Endothelial cell of umbilical vein (primary cell): ENCODE data around the gene FAM161A.

Source experiments
- GATA2 ChIP-seq: IDR thresholded peaks from 2 replicates; pipeline ENCODE4 v1.7.0; 2011; ENCODE audit warnings: low read depth, mild to moderate bottlenecking, moderate library complexity, mixed read lengths, low read length; ENCODE audit not compliant: insufficient read length, insufficient read depth
- MYC ChIP-seq: IDR thresholded peaks from one replicate; pipeline ENCODE4 v1.6.1; 2011; ENCODE audit warnings: mild to moderate bottlenecking, low read depth, low read length
- POLR2A ChIP-seq: IDR thresholded peaks from 2 replicates; pipeline ENCODE4 v1.6.1; 2012; ENCODE audit warnings: low read depth, mild to moderate bottlenecking, control low read depth, low read length
- POLR2AphosphoS5 ChIP-seq: IDR thresholded peaks from 2 replicates; pipeline ENCODE4 v1.6.1; 2012; ENCODE audit warnings: low read depth, mild to moderate bottlenecking, control low read depth, low read length, moderate library complexity; ENCODE audit not compliant: insufficient read depth
- TF ChIP-seq, protein P1 (sequence below), 2 donors: IDR thresholded peaks; 1 replicate in 1 of 2; 2 replicates in 1 of 2; pipeline ENCODE4 v1.5.1; 2011; ENCODE audit warnings: low read length in 2 of 2, mild to moderate bottlenecking in 2 of 2, moderate library complexity in 2 of 2, control low read depth in 1 of 2, inconsistent platforms in 1 of 2, low read depth in 1 of 2; ENCODE audit not compliant: insufficient read depth in 1 of 2; ENCODE audit errors: extremely low read depth in 1 of 2

DNA sequence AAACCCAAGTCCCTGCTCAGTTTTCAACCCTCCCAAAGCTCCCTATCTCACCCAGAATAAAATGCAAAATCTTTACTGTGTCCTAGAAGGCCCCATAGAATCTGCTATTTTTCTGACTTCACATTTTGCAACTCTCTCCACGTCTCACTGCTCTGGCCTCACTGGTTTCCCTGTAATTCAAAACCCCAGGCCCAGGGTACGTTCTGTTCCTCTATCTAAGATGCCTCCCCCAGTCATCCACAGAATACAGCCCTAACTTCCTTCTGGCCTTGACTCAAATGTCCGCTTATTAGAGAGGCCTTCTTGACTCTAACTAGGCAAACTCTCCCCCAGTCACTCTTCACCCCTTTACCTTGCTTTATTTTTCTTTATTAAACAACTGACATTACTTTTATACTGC is 42.0 kb downstream of the FAM161A start:
- TF ChIP-seq, protein P1, sequence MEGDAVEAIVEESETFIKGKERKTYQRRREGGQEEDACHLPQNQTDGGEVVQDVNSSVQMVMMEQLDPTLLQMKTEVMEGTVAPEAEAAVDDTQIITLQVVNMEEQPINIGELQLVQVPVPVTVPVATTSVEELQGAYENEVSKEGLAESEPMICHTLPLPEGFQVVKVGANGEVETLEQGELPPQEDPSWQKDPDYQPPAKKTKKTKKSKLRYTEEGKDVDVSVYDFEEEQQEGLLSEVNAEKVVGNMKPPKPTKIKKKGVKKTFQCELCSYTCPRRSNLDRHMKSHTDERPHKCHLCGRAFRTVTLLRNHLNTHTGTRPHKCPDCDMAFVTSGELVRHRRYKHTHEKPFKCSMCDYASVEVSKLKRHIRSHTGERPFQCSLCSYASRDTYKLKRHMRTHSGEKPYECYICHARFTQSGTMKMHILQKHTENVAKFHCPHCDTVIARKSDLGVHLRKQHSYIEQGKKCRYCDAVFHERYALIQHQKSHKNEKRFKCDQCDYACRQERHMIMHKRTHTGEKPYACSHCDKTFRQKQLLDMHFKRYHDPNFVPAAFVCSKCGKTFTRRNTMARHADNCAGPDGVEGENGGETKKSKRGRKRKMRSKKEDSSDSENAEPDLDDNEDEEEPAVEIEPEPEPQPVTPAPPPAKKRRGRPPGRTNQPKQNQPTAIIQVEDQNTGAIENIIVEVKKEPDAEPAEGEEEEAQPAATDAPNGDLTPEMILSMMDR (IDR thresholded peaks at IDR 0.05; ENCODE audit: extremely low read depth in 1 of 2, insufficient read depth in 1 of 2, low read depth in 1 of 2, low read length in 2 of 2), result no peak
- TF ChIP-seq POLR2AphosphoS5, result no peak
- TF ChIP-seq GATA2, result no peak
- no peak for TF ChIP-seq POLR2A
- TF ChIP-seq MYC, result no peak
